Fibroblast of the aortic adventitia (primary cell): ENCODE measurements around the gene PNMA8A. TPM values are rescaled to one million over a fixed set of nuclear protein-coding genes. Genes with fewer than 3 reads are reported as not detected.

Source experiments
- DNase-seq: peaks from one replicate; pipeline ENCODE4 v3.0.0-alpha.2; 2010; ENCODE audit warnings: low read depth
- H3K4me3 ChIP-seq: 2 replicates; pipeline ENCODE4 v1.5.1; 2011; ENCODE audit warnings: low read depth, mild to moderate bottlenecking, control low read depth, low read length, moderate library complexity
- CTCF ChIP-seq: IDR thresholded peaks from 2 replicates; pipeline ENCODE4 v1.5.1; 2011; ENCODE audit warnings: mild to moderate bottlenecking, low read length, control low read depth, inconsistent platforms; ENCODE audit not compliant: insufficient read depth
- total RNA-seq: library from RNA; depleted of rRNA; stranded (reverse); fragments of >200 nt; gene quantifications from 2 replicates; pipeline ENCODE4 v1.2.3, GENCODE V29; 2012; ENCODE audit warnings: low replicate concordance

PNMA8A gene
- total RNA-seq, 1 donor = 2.3 TPM

GRCh38 chr19:46491975-46492682 is 20.8 kb upstream of the PNMA8A start:
- TF ChIP-seq CTCF = no peak
- no peak for DNase-seq

GRCh38 chr19:46490774-46491173 is 19.4 kb upstream of the PNMA8A start:
- no peak for DNase-seq
- no peak for TF ChIP-seq CTCF
- H3K4me3 ChIP-seq = no peak overlapping the region

More at GRCh38 chr19:46491975-46492682, 20.8 kb upstream of the PNMA8A start:
- no peak overlapping the region for H3K4me3 ChIP-seq

- no peak overlapping the region for H3K4me3 ChIP-seq
- peak; percentile 50 for TF ChIP-seq CTCF
- peak; percentile 80 for DNase-seq
Measured at GRCh38 chr19:46489445-46490272, 18.3 kb upstream of the PNMA8A start.

GRCh38 chr19:46488551-46488950 is 17.2 kb upstream of the PNMA8A start:
- DNase-seq = no peak
- no peak for TF ChIP-seq CTCF
- no peak overlapping the region for H3K4me3 ChIP-seq

GRCh38 chr19:46487802-46488445 is 16.6 kb upstream of the PNMA8A start:
- peak overlapping the region; percentile 55 for H3K4me3 ChIP-seq
- TF ChIP-seq CTCF = peak; percentile 98
- peak; percentile 74 for DNase-seq

- DNase-seq = peak; percentile 8
- TF ChIP-seq CTCF = no peak
Measured at GRCh38 chr19:46487178-46487801, 15.9 kb upstream of the PNMA8A start.

More at GRCh38 chr19:46487178-46487801, 15.9 kb upstream of the PNMA8A start:
- H3K4me3 ChIP-seq = peak overlapping the region; percentile 55
